ENCODE results near the gene STAP2. TPM values are rescaled to one million over a fixed set of nuclear protein-coding genes. Genes with fewer than 3 reads are reported as not detected.

The STAP2 gene
- total and polyA plus RNA-seq, 5 donors: 6.7 to 13.9 (median 10.9) TPM

- peak; percentile 19 to 65 for ATAC-seq
- Histone ChIP-seq H3K9me3 (ENCODE audit: control insufficient read depth, low read length) (no peaks in the 10 kb centered on the region), H3K4me3 (ENCODE audit: low read length) (no peak overlapping the region), H3K4me1 (ENCODE audit: control insufficient read depth, insufficient read depth, low read length) (peaks cover 29% of the 10 kb centered on the region), H3K27me3 (ENCODE audit: control insufficient read depth, insufficient read depth) (no peaks in the 10 kb centered on the region), H3K27ac (ENCODE audit: low read length) (no peak overlapping the region)
- WGBS: 43% methylated on average over 25 of the region's 25 CpGs
- peak; percentile 65 to 84 (median 77) for DNase-seq
- intact Hi-C loops (cut with DNase I): no loop called here
These were observed 30.7 kb upstream of the STAP2 start for GRCh38 chr19:4369109-4369887.

- intact Hi-C loops (cut with DNase I): no loop called here
- Histone ChIP-seq H3K27ac (ENCODE audit: low read length) (peak overlapping the region; percentile 8), H3K27me3 (ENCODE audit: control insufficient read depth, insufficient read depth) (no peaks in the 10 kb centered on the region), H3K9me3 (ENCODE audit: control insufficient read depth, low read length) (no peaks in the 10 kb centered on the region), H3K4me3 (ENCODE audit: low read length) (no peak overlapping the region), H3K4me1 (ENCODE audit: control insufficient read depth, insufficient read depth, low read length) (peaks cover 19% of the 10 kb centered on the region)
- ATAC-seq: peak; percentile 15 to 19
- DNase-seq: peak in 2 of 3 donors; percentile 49 to 80
- WGBS: 42% methylated on average over 19 of the region's 19 CpGs
These were observed 29.6 kb upstream of the STAP2 start for GRCh38 chr19:4368128-4368820.

- peak overlapping the region; percentile 5 for H3K27ac ChIP-seq (ENCODE audit: low read length)
- ATAC-seq (peak in 1 of 2 donors; percentile 1), DNase-seq (peak in 1 of 3 donors; percentile 60)
- peaks cover 15% of the 10 kb centered on the region for H3K4me1 ChIP-seq (ENCODE audit: control insufficient read depth, insufficient read depth, low read length)
- H3K4me3 ChIP-seq (ENCODE audit: low read length): no peak overlapping the region
- H3K27me3 ChIP-seq (ENCODE audit: control insufficient read depth, insufficient read depth): no peaks in the 10 kb centered on the region
- WGBS: 55% methylated on average over 13 of the region's 13 CpGs
- no peaks in the 10 kb centered on the region for H3K9me3 ChIP-seq (ENCODE audit: control insufficient read depth, low read length)
- intact Hi-C loops (cut with DNase I): no loop called here
These were observed 29.1 kb upstream of the STAP2 start for GRCh38 chr19:4367781-4368127.

- ATAC-seq (no peak), DNase-seq (peak in 1 of 3 donors; percentile 33)
- intact Hi-C loops (cut with DNase I): no loop called here
- Histone ChIP-seq H3K4me3 (ENCODE audit: low read length) (no peak overlapping the region), H3K27ac (ENCODE audit: low read length) (no peak overlapping the region), H3K4me1 (ENCODE audit: control insufficient read depth, insufficient read depth, low read length) (peaks cover 12% of the 10 kb centered on the region), H3K9me3 (ENCODE audit: control insufficient read depth, low read length) (no peaks in the 10 kb centered on the region), H3K27me3 (ENCODE audit: control insufficient read depth, insufficient read depth) (no peaks in the 10 kb centered on the region)
- WGBS: 81% methylated on average over 10 of the region's 10 CpGs
These were observed 28.7 kb upstream of the STAP2 start for GRCh38 chr19:4367336-4367723.

- DNase-seq (peak in 1 of 3 donors; percentile 50), ATAC-seq (no peak)
- Histone ChIP-seq H3K4me1 (ENCODE audit: control insufficient read depth, insufficient read depth, low read length) (peaks cover 12% of the 10 kb centered on the region), H3K4me3 (ENCODE audit: low read length) (no peak overlapping the region), H3K27ac (ENCODE audit: low read length) (no peak overlapping the region), H3K9me3 (ENCODE audit: control insufficient read depth, low read length) (no peaks in the 10 kb centered on the region), H3K27me3 (ENCODE audit: control insufficient read depth, insufficient read depth) (no peaks in the 10 kb centered on the region)
- intact Hi-C loops (cut with DNase I): no loop called here
- WGBS: 82% methylated on average over 16 of the region's 16 CpGs
These were observed 28.2 kb upstream of the STAP2 start for GRCh38 chr19:4366666-4367335.

GRCh38 chr19:4365791-4366665 lies 27.4 kb upstream of the STAP2 start:
- ATAC-seq: no peak
- Histone ChIP-seq H3K27me3 (ENCODE audit: control insufficient read depth, insufficient read depth) (no peaks in the 10 kb centered on the region), H3K4me3 (ENCODE audit: low read length) (no peak overlapping the region), H3K4me1 (ENCODE audit: control insufficient read depth, insufficient read depth, low read length) (peaks cover 9% of the 10 kb centered on the region), H3K27ac (ENCODE audit: low read length) (no peak overlapping the region), H3K9me3 (ENCODE audit: control insufficient read depth, low read length) (no peaks in the 10 kb centered on the region)
- DNase-seq: peak in 1 of 3 donors; percentile 57
- 91% methylated on average over 19 of the region's 19 CpGs for WGBS
- intact Hi-C loops (cut with DNase I): no loop called here

GRCh38 chr19:4365341-4365740 lies 26.7 kb upstream of the STAP2 start:
- no peak overlapping the region for H3K4me3 ChIP-seq (ENCODE audit: low read length)
- no peaks in the 10 kb centered on the region for H3K9me3 ChIP-seq (ENCODE audit: control insufficient read depth, low read length)
- ATAC-seq (no peak), DNase-seq (peak in 1 of 3 donors; percentile 67)
- peaks cover 6% of the 10 kb centered on the region for H3K4me1 ChIP-seq (ENCODE audit: control insufficient read depth, insufficient read depth, low read length)
- H3K27ac ChIP-seq (ENCODE audit: low read length): no peak overlapping the region
- WGBS: 81% methylated on average over 16 of the region's 16 CpGs
- intact Hi-C loops (cut with DNase I): no loop called here
- H3K27me3 ChIP-seq (ENCODE audit: control insufficient read depth, insufficient read depth): no peaks in the 10 kb centered on the region

- no peak overlapping the region for H3K27ac ChIP-seq (ENCODE audit: low read length)
- no peak overlapping the region for H3K4me3 ChIP-seq (ENCODE audit: low read length)
- DNase-seq: peak in 1 of 3 donors; percentile 63
- intact Hi-C loops (cut with DNase I): no loop called here
- ATAC-seq: no peak
- no peaks in the 10 kb centered on the region for H3K27me3 ChIP-seq (ENCODE audit: control insufficient read depth, insufficient read depth)
- WGBS: 91% methylated on average over 26 of the region's 26 CpGs
- no peaks in the 10 kb centered on the region for H3K9me3 ChIP-seq (ENCODE audit: control insufficient read depth, low read length)
- peaks cover 5% of the 10 kb centered on the region for H3K4me1 ChIP-seq (ENCODE audit: control insufficient read depth, insufficient read depth, low read length)
These were observed 25.1 kb upstream of the STAP2 start for GRCh38 chr19:4363571-4364304.

- ATAC-seq (no peak), DNase-seq (peak in 1 of 3 donors; percentile 61)
- intact Hi-C loops (cut with DNase I): no loop called here
- Histone ChIP-seq H3K27ac (ENCODE audit: low read length) (no peak overlapping the region), H3K4me1 (ENCODE audit: control insufficient read depth, insufficient read depth, low read length) (peaks cover 2% of the 10 kb centered on the region), H3K27me3 (ENCODE audit: control insufficient read depth, insufficient read depth) (no peaks in the 10 kb centered on the region), H3K4me3 (ENCODE audit: low read length) (no peak overlapping the region), H3K9me3 (ENCODE audit: control insufficient read depth, low read length) (no peaks in the 10 kb centered on the region)
- WGBS: 84% methylated on average over 22 of the region's 22 CpGs
These were observed 24.4 kb upstream of the STAP2 start for GRCh38 chr19:4362831-4363545.

All from right cardiac atrium (tissue), 5 donors.